ENCODE measurements around the gene MYADML2.

The MYADML2 gene

GRCh38 chr17:81939218-81939617 is 7.8 kb downstream of the MYADML2 start:
- ATAC-seq, result no peak
- Mint-ChIP-seq H3K4me1 (peaks cover 22% of the 10 kb centered on the region), H3K27ac (no peak overlapping the region), H3K36me3 (peaks cover 5% of the 10 kb centered on the region), H3K4me3 (no peak overlapping the region), H3K27me3 (peaks cover 26% of the 10 kb centered on the region), H3K9me3 (no peaks in the 10 kb centered on the region)

- Mint-ChIP-seq H3K27ac (no peak overlapping the region), H3K9me3 (no peaks in the 10 kb centered on the region), H3K27me3 (peaks cover 41% of the 10 kb centered on the region), H3K4me3 (peak overlapping the region; percentile 50), H3K4me1 (peaks cover 34% of the 10 kb centered on the region), H3K36me3 (peaks cover 10% of the 10 kb centered on the region)
- ATAC-seq, result no peak
Measured at GRCh38 chr17:81935709-81936084, 11.3 kb downstream of the MYADML2 start.

- no peak for ATAC-seq
- no peak overlapping the region for H3K27ac Mint-ChIP-seq
- H3K36me3 Mint-ChIP-seq, result peaks cover 10% of the 10 kb centered on the region
- peak overlapping the region; percentile 50 for H3K4me3 Mint-ChIP-seq
- H3K9me3 Mint-ChIP-seq, result no peaks in the 10 kb centered on the region
- H3K4me1 Mint-ChIP-seq, result peaks cover 35% of the 10 kb centered on the region
- peaks cover 41% of the 10 kb centered on the region for H3K27me3 Mint-ChIP-seq
Measured at GRCh38 chr17:81934850-81935708, 12.0 kb downstream of the MYADML2 start.

GRCh38 chr17:81934098-81934757 is 12.8 kb downstream of the MYADML2 start:
- Mint-ChIP-seq H3K36me3 (peaks cover 10% of the 10 kb centered on the region), H3K4me1 (peaks cover 35% of the 10 kb centered on the region), H3K27me3 (peaks cover 48% of the 10 kb centered on the region), H3K4me3 (no peak overlapping the region), H3K9me3 (no peaks in the 10 kb centered on the region), H3K27ac (no peak overlapping the region)
- no peak for ATAC-seq

GRCh38 chr17:81933178-81933699 is 13.8 kb downstream of the MYADML2 start:
- Mint-ChIP-seq H3K4me3 (no peak overlapping the region), H3K36me3 (peaks cover 10% of the 10 kb centered on the region), H3K9me3 (no peaks in the 10 kb centered on the region), H3K27me3 (peaks cover 54% of the 10 kb centered on the region), H3K4me1 (peaks cover 35% of the 10 kb centered on the region), H3K27ac (no peak overlapping the region)
- ATAC-seq, result no peak

- H3K4me1 Mint-ChIP-seq, result peaks cover 29% of the 10 kb centered on the region
- H3K36me3 Mint-ChIP-seq, result peaks cover 10% of the 10 kb centered on the region
- no peak for ATAC-seq
Measured at GRCh38 chr17:81932333-81932983, 14.6 kb downstream of the MYADML2 start.

GRCh38 chr17:81931557-81932332 is 15.3 kb downstream of the MYADML2 start:
- peaks cover 27% of the 10 kb centered on the region for H3K4me1 Mint-ChIP-seq

More at GRCh38 chr17:81932333-81932983, 14.6 kb downstream of the MYADML2 start:
- H3K27me3 Mint-ChIP-seq, result peaks cover 47% of the 10 kb centered on the region
- no peak overlapping the region for H3K4me3 Mint-ChIP-seq
- H3K27ac Mint-ChIP-seq, result no peak overlapping the region
- H3K9me3 Mint-ChIP-seq, result no peaks in the 10 kb centered on the region

GRCh38 chr17:81931189-81931556 is 15.9 kb downstream of the MYADML2 start:
- Mint-ChIP-seq H3K27me3 (peaks cover 46% of the 10 kb centered on the region), H3K4me3 (no peak overlapping the region), H3K9me3 (no peaks in the 10 kb centered on the region), H3K36me3 (peaks cover 10% of the 10 kb centered on the region), H3K4me1 (peaks cover 27% of the 10 kb centered on the region), H3K27ac (no peak overlapping the region)
- no peak for ATAC-seq

More at GRCh38 chr17:81931557-81932332, 15.3 kb downstream of the MYADML2 start:
- Mint-ChIP-seq H3K27me3 (peaks cover 46% of the 10 kb centered on the region), H3K36me3 (peaks cover 10% of the 10 kb centered on the region), H3K27ac (no peak overlapping the region), H3K9me3 (no peaks in the 10 kb centered on the region), H3K4me3 (no peak overlapping the region)
- ATAC-seq, result no peak

GRCh38 chr17:81930142-81931125 is 16.6 kb downstream of the MYADML2 start:
- Mint-ChIP-seq H3K36me3 (peaks cover 10% of the 10 kb centered on the region), H3K9me3 (no peaks in the 10 kb centered on the region), H3K4me1 (peaks cover 27% of the 10 kb centered on the region), H3K27ac (no peak overlapping the region), H3K27me3 (peaks cover 46% of the 10 kb centered on the region), H3K4me3 (no peak overlapping the region)
- ATAC-seq, result no peak

GRCh38 chr17:81929253-81930141 is 17.5 kb downstream of the MYADML2 start:
- Mint-ChIP-seq H3K9me3 (no peaks in the 10 kb centered on the region), H3K4me3 (peak overlapping the region; percentile 38), H3K27ac (no peak overlapping the region), H3K4me1 (peaks cover 29% of the 10 kb centered on the region), H3K27me3 (peaks cover 46% of the 10 kb centered on the region), H3K36me3 (peaks cover 6% of the 10 kb centered on the region)
- ATAC-seq, result no peak

GRCh38 chr17:81928544-81929252 is 18.3 kb downstream of the MYADML2 start:
- ATAC-seq, result no peak
- Mint-ChIP-seq H3K9me3 (no peaks in the 10 kb centered on the region), H3K4me1 (peaks cover 36% of the 10 kb centered on the region), H3K36me3 (peaks cover 2% of the 10 kb centered on the region), H3K27ac (no peak overlapping the region), H3K4me3 (peak overlapping the region; percentile 38), H3K27me3 (peaks cover 46% of the 10 kb centered on the region)

- H3K9me3 Mint-ChIP-seq, result no peaks in the 10 kb centered on the region
- H3K27me3 Mint-ChIP-seq, result peaks cover 43% of the 10 kb centered on the region
- peaks cover 3% of the 10 kb centered on the region for H3K36me3 Mint-ChIP-seq
- H3K4me3 Mint-ChIP-seq, result peak within 1 kb of the TSS; percentile 92
- peak; percentile 79 for ATAC-seq
- H3K27ac Mint-ChIP-seq, result peak within 1 kb of the TSS; percentile 87
- peaks cover 43% of the 10 kb centered on the region for H3K4me1 Mint-ChIP-seq
Measured at GRCh38 chr17:81927653-81928543, 19.1 kb downstream of the MYADML2 start, which contains the start of gene MAFG. MAFG (minus strand) TSS chr17:81927735; CDS start chr17:81923185, 4,550 bp downstream.

Data from stimulated activated memory B cell treated with anti-CD40 and anti-IgM and Interleukin-4, amounts not matched to agents 10 μg/mL and 1 μg/mL and 100 μg/mL, for 72 hours (primary cell).